HG02798 (cell line): ENCODE measurements around the gene STK24.

ENCODE experiments used
- ATAC-seq: cut with Tn5 transposase; IDR thresholded peaks from one replicate; pipeline ENCODE4 v1.9.1; 2021; ENCODE audit warnings: mild to moderate bottlenecking; ENCODE audit not compliant: unreplicated experiment, poor library complexity

STK24 gene

DNA sequence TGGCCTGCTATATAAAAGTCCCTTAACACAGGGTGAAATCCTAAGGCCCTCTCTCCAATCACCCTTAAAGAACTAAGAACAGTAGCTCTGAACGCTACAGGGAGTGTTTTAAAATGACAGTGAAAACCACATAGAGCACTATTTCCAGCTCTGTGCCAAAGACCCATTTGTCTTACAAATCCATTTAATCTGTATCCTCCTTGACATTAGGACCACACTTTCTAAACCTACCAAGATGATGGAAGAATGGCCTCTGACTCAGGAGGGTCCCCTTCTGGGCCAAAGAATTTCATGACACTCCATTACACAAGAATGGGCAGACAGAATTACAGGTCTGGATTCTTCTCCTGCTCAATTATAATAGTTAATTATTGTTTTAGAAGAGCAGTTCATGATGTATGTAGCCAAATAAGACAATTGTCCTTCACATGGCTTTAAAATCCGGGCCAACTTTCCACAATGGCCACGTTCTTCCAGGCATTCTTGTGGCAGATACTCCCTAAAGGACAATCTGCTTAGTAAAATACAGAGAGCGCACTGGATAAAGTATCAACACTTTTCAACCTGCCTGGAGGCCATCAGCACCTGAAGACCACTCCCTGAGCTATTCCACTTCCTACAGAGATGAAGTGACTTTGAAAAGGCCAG lies 61.0 kb downstream of the STK24 start:
- ATAC-seq = no peak

DNA sequence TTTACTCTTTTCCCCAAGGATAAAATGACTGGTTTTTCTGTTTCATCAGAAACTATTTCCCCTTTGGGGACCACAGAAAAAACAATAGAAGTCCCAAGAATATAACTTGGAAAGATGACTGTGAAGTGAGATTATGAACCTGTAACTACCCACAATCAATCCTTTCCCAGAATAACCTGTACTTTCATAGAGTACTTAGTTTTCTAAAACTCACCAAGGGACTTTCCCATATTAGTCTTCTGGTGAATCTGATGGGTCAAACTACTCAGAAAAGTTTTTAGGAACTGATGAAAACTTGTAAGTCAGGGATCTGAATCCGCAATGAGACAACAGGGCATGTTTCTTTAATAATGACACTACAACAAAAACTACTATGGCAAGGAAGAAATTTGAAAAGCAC lies 62.6 kb downstream of the STK24 start:
- ATAC-seq = no peak

DNA sequence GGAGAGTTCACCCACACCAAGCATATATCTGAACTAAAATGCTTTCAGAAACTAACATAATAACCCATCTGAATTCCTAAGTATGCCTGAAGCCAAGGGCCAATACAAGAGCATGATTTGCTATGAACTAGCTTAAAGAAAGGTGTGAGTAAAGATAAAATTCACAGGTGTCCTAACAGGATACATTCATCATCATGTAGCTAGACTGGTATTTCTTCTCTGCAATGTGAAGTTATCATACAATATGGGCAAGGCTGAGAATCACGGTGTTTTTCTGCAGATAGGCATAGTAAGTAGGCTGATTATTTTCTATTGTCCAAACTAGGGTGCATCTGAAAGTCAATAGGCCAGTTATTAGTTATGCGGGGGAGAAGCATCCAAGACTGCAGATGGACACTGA lies 63.1 kb downstream of the STK24 start:
- no peak for ATAC-seq

DNA sequence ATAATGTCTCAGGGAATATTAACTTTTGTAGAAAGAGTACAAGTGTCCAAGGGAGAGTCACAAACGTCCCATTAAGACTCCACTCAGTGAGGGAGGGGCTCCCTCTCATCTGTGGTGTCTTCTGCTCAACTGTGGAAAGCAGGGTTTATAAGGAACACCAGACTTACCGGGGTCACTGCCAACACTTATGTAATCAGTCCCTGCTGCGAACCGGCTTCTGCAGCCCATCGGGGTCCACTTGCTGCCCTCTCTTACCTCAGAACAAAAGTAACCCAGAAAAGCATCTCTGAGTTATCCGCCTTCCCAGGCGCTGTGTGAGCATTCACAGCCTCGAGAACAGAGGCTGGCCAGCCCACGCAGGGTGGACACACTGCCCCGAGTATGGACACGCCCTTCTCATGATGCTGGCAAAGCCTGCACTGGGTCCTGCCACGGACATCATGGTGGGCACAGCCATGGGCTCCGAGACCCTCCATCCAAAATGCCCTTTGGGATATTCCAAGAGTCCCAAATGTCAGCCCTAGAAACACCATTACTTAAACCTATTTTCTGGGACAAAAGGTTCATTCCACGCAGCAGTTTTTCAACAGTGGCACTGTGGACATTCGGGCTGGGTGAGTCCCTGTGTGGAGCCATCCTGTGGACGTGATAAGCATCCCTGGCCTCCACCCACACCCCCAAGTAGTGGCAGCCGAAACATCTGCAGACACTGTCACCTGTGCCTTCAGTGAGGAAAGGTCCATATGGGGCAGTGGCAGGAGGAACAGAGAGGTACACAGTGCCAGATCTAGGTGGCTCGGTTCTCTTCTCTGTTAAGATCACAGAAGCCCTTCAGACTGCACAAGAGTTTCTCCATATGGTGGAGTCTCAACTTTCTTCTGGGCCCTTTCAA lies 63.9 kb downstream of the STK24 start:
- ATAC-seq = no peak

DNA sequence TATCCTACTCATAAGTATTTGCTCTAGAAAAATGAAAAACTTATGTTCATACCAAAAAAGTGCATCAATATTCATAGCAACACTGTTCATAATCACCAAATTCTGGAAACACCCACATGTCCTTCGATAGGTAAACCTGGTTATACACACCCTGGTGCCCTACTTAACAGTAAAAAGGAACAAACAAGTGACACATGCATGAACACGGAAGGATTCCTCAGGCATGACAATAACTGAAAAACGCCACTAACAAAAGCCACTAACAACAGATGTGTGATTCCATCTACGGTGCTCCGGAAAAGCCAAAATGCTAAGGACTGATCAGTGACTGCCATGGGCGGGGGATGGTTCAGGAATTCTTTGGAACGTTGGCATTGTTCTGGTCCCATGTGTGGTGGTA lies 65.5 kb downstream of the STK24 start:
- no peak for ATAC-seq

DNA sequence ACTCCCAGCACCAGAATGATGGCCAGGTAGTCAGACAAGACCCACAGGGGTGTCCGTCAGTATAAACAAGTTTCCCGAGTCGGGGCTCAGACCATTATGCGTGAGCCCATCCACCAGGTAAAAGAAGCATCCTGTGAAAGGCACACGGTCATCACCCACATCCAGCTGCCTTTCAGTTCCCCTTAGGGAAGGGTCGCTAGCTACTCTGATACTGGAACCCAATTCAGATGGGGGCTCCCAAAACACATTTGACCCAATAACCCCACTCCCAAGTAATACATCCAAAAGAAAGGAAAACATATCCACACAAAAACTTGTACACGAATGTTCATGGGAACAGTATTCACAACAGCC lies 66.8 kb downstream of the STK24 start:
- no peak for ATAC-seq

DNA sequence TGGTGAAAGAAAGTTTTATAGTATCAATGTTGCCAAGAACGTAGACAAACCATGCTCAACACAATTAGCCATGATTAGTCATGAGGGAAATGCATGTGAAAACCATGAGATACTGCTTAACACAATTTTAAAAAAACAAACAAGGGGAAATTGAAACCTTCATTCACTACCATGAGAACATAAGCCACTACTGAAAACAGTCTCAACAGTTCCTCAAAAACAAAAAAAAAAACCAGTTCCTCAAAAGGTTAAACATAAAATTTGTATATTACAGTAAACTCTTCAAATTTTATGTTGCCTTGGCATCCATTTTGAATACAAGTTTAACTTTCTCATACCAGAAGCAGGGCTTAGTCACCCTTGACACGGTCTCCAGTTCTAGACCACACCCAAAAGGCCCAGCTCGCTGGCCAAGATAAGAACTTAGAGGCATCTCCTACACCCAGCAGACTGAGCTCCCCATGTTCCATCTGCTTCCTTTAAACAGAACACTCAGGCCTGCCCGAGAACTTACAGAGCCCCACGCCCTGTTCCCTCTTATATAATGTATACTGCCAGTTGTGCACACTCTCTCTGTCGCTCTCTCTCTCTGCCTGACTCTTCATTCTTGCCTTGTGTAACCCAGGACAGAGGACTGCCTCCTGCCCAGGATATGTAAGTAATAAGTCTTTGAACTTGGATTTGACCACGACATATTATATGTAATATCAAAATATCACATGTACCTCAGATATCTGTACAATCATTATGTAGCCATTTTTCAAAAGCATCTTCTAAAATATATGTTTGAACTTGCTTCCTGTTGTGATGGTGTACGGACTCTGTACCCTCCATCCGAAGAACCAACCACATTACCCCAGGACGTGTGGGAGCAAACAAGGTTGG lies 67.4 kb downstream of the STK24 start:
- peak; percentile 46 for ATAC-seq

DNA sequence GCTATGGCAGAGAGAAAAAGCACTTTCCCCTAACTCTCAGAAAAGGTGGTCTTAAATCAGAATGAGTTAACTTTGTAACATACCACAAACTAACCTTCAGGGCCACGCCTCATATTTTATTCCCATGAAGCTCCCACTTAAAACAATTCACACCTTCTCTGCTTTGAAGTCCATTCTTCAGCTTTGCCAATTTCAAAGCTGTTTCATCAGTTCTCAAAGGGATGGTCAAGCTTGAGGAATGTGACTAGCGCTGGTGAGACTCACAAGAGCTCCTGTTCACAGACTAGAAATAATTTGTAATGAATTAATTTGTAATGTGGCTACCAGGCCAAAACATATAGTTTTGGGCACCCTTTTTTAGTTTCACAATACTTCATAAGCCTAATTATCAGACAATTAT lies 68.2 kb downstream of the STK24 start:
- ATAC-seq = no peak

DNA sequence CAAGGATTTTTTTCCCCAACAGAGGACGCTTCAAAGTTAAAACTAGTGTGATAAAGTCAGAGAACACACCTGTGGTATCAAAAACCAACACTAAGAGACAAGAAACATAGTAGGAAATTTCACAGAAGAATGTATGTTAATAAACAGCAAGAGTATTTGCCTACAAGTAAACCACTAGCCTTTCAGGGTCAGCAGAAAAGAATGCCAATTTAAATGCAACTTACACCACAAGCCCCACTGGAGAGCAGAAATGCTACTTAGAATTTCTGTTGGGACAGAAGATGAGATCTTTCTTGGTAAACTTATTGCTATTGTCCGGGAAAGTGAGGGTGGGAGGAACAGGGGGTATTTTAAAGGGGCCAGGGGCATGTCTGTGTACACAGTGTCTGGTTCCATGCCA lies 68.6 kb downstream of the STK24 start:
- no peak for ATAC-seq

DNA sequence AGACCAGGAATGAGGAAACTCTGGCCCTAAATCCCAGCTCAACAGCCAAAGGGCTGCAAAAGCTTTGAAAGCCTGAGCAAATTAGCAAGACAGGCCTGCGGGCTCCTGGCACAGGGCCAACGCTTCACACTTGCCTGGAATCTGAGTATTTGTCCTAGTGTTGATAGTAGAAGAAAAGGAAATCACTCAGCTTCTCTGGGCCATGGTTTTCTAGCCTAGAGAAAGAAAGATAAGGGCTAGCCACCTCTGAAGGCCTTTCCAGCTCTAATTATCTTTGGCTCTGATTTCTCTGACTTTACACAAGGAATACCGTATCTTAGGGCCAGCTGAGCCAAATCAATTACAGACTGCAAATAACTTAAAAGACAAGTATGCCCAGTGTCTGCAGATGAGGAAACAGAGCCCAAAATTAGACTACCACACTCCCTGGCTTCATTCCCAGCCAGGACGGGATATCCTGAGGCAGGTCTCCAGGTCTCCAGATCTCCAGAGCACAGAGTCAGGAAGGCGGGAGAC lies 69.6 kb downstream of the STK24 start:
- ATAC-seq = no peak

DNA sequence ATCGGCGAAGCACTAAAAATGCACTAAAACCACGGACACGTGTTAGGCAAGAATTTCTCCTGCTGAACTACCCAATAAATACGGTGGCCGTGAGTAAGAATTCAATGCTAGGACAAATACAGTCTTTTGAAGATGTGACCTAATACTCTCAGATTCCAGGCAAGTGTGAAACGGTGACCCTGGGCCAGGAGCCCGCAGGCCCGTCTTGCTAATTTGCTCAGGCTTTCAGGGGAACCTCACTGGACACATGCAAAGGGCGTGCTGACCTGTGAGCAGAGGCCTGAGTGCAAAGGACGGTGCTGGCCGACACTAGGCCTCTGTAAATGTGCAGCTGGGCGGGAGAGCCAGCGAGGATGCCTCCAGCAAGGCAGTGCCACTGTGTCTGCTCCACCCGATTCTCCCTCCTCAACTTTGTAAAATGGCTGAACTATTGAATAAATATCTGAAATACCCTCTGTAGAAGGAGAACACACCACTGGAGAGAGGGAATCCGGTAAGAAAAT lies 70.1 kb downstream of the STK24 start:
- no peak for ATAC-seq

DNA sequence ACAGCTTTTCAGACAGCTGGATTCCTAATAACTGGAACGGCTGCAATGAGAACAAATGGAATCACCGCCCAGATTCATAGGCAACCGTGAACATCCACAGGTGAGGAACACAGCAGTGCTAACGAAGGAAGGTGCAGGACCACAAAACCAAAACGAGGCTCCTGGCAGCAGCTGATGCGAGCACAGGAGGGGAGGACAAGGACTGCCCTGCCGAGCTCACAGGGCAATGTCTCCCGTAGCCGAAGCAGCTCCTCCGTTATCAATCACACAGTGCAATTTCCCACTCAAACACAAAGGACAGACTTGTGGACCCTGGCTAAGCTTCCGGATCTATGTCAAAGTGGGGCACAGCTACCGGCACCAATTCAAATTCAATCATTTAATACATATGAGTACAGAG lies 70.6 kb downstream of the STK24 start:
- no peak for ATAC-seq

DNA sequence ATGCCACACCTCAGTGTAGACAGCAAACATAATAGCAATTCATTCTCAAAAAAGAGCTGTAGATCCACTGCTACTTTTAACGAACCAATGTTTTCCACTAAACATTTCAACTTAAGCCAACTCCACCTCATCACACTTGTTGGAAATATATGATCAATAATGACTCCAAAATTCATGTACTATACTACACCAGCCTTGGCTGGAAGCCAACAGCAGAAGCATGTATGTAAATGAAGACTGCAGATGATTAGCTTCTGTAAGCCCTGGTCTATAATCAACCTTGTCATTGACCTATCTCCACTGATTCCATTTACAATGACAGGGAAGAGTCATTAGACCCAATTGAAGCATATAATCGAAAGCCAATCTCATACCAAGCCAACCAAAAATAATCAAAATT lies 71.7 kb downstream of the STK24 start:
- no peak for ATAC-seq

DNA sequence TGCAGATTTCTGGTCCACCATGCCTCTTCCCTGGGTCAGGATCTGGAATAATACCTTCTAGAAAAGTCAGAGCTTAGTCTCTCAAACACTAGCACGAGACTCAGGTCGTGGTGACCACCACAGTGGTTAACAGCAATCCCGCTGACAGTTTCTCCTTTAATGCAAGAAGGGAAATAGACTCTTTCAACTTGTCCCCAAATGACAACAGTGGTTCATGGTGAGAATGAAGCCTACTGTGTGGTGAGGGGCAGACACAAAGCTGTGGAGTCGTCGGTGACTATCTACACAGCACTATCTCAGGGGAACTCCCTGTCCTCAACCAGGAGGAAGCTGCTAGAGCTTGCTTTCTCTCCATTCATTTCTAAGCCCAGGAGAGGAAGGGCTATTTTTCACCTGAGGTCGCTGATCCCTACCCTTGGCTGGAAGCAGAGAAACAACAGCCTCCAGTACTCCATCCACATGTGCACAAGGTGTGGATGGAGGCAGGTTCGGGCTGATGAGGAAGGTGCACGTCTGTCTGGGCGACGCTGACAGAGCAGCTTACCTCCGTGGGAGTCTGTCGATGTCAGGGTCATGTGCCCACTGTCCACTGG lies 72.4 kb downstream of the STK24 start:
- ATAC-seq = peak; percentile 60

DNA sequence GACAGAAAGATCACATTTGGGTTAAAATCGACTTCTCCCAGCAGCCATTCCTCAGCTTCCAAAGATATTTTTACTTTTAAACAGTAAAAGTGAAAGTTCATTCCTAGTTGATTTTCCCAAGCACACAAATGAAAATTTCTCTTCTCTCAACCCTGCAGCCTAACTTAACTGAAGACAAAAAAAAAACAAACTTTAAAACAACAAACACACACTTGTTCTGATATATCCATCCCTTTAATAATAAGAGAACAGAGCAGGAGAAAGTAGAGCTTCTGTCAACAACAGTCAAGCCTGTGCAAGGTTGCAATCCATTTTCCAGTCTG lies 72.9 kb downstream of the STK24 start:
- ATAC-seq = no peak

DNA sequence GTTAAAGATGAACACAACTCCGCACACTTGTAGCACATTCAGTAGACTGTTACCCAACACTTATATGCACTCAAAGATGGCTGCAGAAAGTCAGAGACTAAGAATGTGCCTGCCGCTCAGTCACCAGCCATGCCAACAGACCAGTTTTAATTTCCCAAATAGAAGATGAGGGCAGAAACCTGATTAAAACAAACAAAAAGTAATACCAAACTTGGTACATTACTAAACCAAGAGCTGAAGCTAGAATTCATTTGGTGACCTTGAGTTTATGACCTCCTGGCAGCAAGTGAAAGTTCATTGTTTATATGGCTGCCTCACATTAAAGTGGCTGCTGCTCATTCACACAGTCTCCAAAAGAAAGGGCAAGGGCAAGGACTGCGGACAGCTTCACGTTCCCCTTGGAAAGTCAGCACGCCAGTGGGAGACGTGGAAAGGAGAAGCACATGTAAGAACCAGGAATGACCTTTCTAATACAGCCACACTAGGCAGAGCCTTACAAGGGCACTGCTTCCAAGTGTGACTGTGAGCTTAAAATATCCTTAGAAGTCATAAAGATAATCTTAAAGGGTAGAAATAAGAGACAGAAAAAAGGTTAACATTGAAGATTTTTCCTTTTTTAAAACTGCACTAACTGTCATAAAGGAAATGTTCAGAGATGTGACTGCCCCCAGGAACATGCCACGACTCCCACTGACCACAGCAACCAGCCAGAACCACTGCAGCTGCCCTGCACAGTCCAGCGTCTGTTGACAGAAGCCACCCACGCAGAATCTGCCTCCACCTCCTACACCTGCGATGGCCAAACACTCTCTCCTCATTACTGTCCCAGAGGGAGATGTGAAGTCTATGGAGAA lies 73.5 kb downstream of the STK24 start:
- no peak for ATAC-seq

DNA sequence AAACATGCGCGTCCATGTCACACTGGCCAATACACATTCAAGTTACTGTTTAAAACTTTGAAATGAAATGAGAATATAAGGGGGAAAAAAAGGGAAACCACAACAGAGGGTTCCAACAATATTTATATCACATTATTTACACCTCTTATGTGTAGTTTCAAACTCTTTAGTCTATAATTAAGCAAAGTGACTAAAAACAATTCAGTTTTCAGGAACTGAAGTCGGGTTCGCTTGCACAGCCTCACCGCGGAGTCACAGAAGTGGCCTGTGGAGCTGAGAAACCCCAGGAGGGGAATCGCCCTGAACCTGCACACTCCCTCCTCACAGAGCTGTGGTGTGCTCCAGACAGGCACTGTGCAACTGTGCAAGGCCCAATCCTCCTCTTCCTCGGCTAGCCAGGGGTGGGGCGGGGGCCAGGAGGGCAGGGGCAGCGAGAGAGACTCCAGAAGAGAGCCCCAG lies 75.9 kb downstream of the STK24 start:
- ATAC-seq = peak; percentile 81

DNA sequence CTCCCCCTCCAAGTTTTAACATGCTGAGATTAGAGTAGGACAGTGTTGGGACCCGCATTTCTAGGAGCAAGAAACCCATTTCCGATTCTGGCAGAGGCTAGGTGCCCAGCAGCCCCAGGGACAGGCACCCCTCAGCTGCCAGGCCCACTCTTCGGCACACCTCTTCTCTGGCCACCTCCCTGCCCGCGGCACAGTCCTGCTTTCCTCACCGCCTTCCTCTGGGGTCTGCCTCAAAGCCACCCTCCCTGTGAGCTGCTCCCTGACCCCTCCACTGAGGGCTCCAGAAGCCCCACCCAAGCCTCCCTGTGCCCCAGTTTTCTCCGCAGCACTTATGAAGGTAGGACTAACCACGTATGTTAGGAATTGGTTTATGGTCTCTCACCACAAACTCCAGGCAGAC lies 79.9 kb downstream of the STK24 start:
- ATAC-seq = no peak

DNA sequence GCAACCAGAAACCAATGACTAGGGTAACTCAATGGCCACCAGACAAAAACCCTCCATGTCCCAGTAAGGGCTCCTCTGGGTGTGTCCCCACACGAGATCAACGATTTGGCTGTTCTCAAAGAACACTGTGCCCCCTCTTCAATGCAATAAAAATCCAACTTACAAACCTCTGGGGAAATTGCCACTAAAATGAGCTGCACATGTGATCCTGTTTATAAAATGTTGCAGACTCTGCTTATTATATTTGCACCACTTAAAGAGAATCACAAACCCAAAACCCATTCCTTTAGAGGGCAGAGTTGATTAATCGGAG lies 80.5 kb downstream of the STK24 start:
- no peak for ATAC-seq
